ENCODE data around the gene MMD.
A peak's percentile ranks its signal among the peaks of the same experiment; 100 is the strongest.

Gene MMD

GRCh38 chr17:55418369-55419268, 3.0 kb downstream of the MMD start:
- no peak for TF ChIP-seq CTCF (IDR thresholded peaks at IDR 0.05; ENCODE audit: insufficient read depth, low read depth, low read length, missing control alignments)
- no peak for DNase-seq (ENCODE audit: low read depth)

DNA sequence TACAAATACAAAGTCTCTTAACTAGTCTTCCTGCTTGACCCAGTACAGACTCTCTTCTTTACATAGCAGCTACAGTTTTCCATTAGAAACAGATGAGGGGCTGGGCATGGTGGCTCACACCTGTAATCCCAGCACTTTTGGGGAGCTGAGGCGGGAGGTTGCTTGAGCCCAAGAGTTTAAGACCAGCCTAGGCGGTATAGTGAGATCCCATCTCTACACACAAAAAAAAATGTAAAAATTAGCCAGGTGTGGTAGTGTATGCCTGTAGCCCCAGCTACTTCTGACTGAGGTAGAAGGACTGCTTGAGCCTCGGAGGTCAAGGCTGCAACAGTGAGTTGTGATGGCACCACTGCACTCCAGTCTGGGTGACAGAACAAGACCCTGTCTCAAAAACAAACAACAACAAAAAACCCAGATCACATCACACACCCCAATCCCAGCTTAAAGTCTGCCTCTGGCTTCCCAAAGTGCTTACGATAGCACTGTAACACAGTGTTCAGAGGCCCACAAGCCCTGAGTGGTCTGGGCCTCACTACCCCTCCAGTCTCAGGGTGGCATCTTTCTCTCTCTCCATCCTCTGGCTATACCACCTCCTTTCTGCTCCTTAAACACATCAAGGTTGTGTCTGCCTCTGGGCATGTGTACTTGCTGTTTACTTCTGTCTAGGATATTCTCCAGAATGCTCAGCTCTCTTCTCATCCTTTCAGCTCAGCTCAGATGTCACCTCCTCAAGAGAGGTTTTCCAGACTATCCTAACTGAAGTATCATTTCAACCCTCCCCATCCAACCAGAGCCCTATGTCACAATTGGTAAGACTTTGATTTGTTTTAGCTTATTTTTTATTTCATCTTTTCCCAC, 4.0 kb downstream of the MMD start:
- no peak overlapping the region for H3K4me3 ChIP-seq (ENCODE audit: low read length)
- no peak for TF ChIP-seq CTCF (IDR thresholded peaks at IDR 0.05; ENCODE audit: insufficient read depth, low read depth, low read length, missing control alignments)
- no peak for DNase-seq (ENCODE audit: low read depth)

More at GRCh38 chr17:55418369-55419268, 3.0 kb downstream of the MMD start:
- H3K4me3 ChIP-seq (ENCODE audit: low read length), result no peak overlapping the region

GRCh38 chr17:55416470-55417052, 5.1 kb downstream of the MMD start:
- TF ChIP-seq CTCF (IDR thresholded peaks at IDR 0.05; ENCODE audit: insufficient read depth, low read depth, low read length, missing control alignments), result no peak
- DNase-seq (ENCODE audit: low read depth), result peak; percentile 54
- H3K4me3 ChIP-seq (ENCODE audit: low read length), result no peak overlapping the region

GRCh38 chr17:55416000-55416399, 5.6 kb downstream of the MMD start:
- no peak for DNase-seq (ENCODE audit: low read depth)
- H3K4me3 ChIP-seq (ENCODE audit: low read length), result no peak overlapping the region
- TF ChIP-seq CTCF (IDR thresholded peaks at IDR 0.05; ENCODE audit: insufficient read depth, low read depth, low read length, missing control alignments), result no peak

DNA sequence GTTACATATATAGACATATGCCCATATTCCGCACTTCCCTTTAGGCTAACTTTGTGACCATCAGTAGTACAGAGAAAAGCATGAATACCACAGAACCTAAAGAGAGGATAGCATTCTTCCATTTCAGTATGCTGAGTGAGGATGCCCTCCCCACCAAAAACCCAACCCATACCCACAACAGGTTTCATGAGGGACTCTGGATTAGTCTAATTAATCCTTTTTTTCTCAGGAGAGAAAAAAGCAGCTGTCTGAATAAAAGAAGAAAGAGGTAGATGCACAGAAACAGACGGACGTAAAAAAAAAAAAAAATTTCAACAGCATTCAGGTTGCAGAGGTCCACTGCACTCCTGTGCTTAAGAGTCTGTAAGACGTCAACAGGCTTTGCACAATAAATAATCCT, 6.7 kb downstream of the MMD start:
- no peak for DNase-seq (ENCODE audit: low read depth)
- H3K4me3 ChIP-seq (ENCODE audit: low read length), result no peak overlapping the region
- no peak for TF ChIP-seq CTCF (IDR thresholded peaks at IDR 0.05; ENCODE audit: insufficient read depth, low read depth, low read length, missing control alignments)

DNA sequence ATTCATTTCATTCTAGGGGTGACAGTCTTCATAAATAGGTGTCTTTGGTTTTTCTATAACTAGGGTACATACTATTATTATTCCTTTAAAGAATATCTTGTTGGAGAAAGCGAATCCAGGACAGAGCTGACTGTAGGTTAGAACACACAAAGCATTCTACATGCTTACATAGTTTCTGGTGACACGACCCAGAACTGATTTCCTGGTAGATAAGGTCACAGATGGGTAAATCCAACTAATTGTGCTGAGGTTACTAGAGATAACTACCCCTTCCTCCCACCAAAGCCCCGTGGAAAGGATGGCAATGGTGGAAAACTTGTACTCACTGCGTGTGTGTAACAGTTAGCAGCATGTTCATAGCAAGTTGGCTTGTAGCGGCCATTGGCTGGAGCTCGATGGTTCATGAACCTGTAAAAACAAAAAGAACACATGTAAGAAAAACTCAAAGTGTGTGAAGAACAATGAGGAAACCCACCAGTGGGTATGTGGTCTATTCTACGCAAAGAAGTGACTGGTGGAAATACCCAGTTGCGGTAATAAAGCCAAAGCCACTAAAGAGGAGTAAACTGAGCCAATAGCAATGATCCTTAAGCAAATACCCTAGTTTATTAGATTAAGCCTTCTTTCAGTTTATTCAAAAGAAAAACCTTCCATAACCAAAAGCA, 7.7 kb downstream of the MMD start:
- no peak overlapping the region for H3K4me3 ChIP-seq (ENCODE audit: low read length)
- DNase-seq (ENCODE audit: low read depth), result no peak
- TF ChIP-seq CTCF (IDR thresholded peaks at IDR 0.05; ENCODE audit: insufficient read depth, low read depth, low read length, missing control alignments), result no peak
